ENCODE data around the gene BRINP2.

- TF ChIP-seq CTCF (IDR thresholded peaks at IDR 0.05 in 4 of 5, conservative IDR thresholded peaks at IDR 0.05 in 1 of 5) (no peak), POLR2A (IDR thresholded peaks at IDR 0.05) (no peak)
These were observed 57.4 kb downstream of the BRINP2 start for GRCh38 chr1:177227978-177228692.
